HepG2 (cell line): ENCODE results near the gene SLC35D2. TPM values are rescaled to one million over a fixed set of nuclear protein-coding genes. Genes with fewer than 3 reads are reported as not detected.

Source experiments
- ATAC-seq: fragments of 200-7000 bp; cut with Tn5 transposase; 3 replicates; pipeline ENCODE4 v1.9.1; 2020; ENCODE audit warnings: mild to moderate bottlenecking, moderate library complexity
- BruUV-seq: library from RNA; stranded (reverse); fragments of 400-500 nt; replicated peaks from 2 replicates; lab custom pipeline; 2021; lab: Mats Ljungman, UMichigan
- CTCF ChIA-PET: fragments of 300-600 bp; formaldehyde crosslinking; extraction: SDS; loops from one replicate; lab custom pipeline; 2021; ENCODE audit warnings: low total read pairs, inconsistent platforms, low intra/inter-chr PET ratio; lab: Yijun Ruan, JAX
- POLR2A ChIA-PET: fragments of 350-600 bp; sonication (Branson Sonifier 250); formaldehyde crosslinking; loops from one replicate; lab custom pipeline; 2020; ENCODE audit warnings: antibody characterized with exemption, inconsistent platforms; lab: Yijun Ruan, JAX
- DNase-seq: peaks from one replicate; pipeline ENCODE4 v3.0.0-alpha.2; 2015; ENCODE audit warnings: low spot score
- FAIRE-seq: peaks from 3 replicates; lab custom pipeline; 2011; peaks lifted over from hg19 to GRCh38; lab: Jason Lieb, UNC
- H2AFZ ChIP-seq: one replicate; pipeline ENCODE4 v1.6.1; 2011; ENCODE audit warnings: low read length, inconsistent platforms
- H3K27ac ChIP-seq: fragments of 300-600 bp; 3 replicates; pipeline ENCODE4 v1.8.0; 2011; ENCODE audit warnings: mixed run types, mild to moderate bottlenecking, mixed read lengths, low read length, inconsistent platforms; ENCODE audit not compliant: insufficient read depth; ENCODE audit errors: extremely low read length
- H3K27me3 ChIP-seq, 2 experiments: fragments of 200-600 bp in 1 of 2; 2 replicates in 1 of 2; 3 replicates in 1 of 2; pipeline versions ENCODE4 v1.6.0 to v1.8.0; 2011; ENCODE audit warnings: low read length in 2 of 2, mild to moderate bottlenecking in 2 of 2, moderate library complexity in 2 of 2, inconsistent platforms in 1 of 2; ENCODE audit not compliant: insufficient read depth in 2 of 2, control insufficient read depth in 1 of 2
- H3K36me3 ChIP-seq, 2 experiments: fragments of 200-600 bp in 1 of 2; replicated peaks in 1 of 2; 2 replicates in 1 of 2; 3 replicates in 1 of 2; pipeline versions ENCODE4 v1.5.1 to v1.8.0; 2011; ENCODE audit warnings: low read length in 2 of 2, inconsistent platforms in 1 of 2; ENCODE audit not compliant: insufficient read depth in 2 of 2, control insufficient read depth in 1 of 2
- H3K4me1 ChIP-seq: 2 replicates; pipeline ENCODE4 v1.5.1; 2012; ENCODE audit warnings: low read length, inconsistent platforms; ENCODE audit not compliant: insufficient read depth
- H3K4me2 ChIP-seq: 2 replicates; pipeline ENCODE4 v1.6.0; 2011; ENCODE audit warnings: low read depth, low read length, inconsistent platforms
- H3K4me3 ChIP-seq, 3 experiments: fragments of 200-600 bp in 1 of 3; sonication (generic), shearing (Covaris generic) in 1 of 3; replicated peaks in 1 of 3; 2 replicates each; pipeline ENCODE4 v1.5.1; 2011 to 2016; ENCODE audit warnings: low read length in 3 of 3, inconsistent platforms in 2 of 3, low read depth in 2 of 3, mild to moderate bottlenecking in 2 of 3, control low read depth in 1 of 3, mixed read lengths in 1 of 3; ENCODE audit not compliant: insufficient read depth in 1 of 3
- H3K79me2 ChIP-seq: one replicate; pipeline ENCODE4 v1.6.1; 2011; ENCODE audit warnings: low read length, inconsistent platforms; ENCODE audit not compliant: insufficient read depth
- H3K9ac ChIP-seq: 2 replicates; pipeline ENCODE4 v1.6.0; 2011; ENCODE audit warnings: mild to moderate bottlenecking, low read depth, low read length, inconsistent platforms; ENCODE audit not compliant: insufficient read depth
- H3K9me3 ChIP-seq: 2 replicates; pipeline ENCODE4 v1.5.1; 2012; ENCODE audit warnings: mild to moderate bottlenecking, low read length
- H4K20me1 ChIP-seq: 2 replicates; pipeline ENCODE4 v1.6.0; 2011; ENCODE audit warnings: inconsistent platforms, mild to moderate bottlenecking, low read length, moderate library complexity; ENCODE audit not compliant: insufficient read depth
- DMAP1 ChIP-seq: IDR thresholded peaks from 2 replicates; pipeline ENCODE4 v1.6.1; 2016
- FIP1L1 ChIP-seq: fragments of 200-400 bp; formaldehyde crosslinking; IDR thresholded peaks from 2 replicates; pipeline ENCODE4 v1.6.1; 2018; ENCODE audit warnings: low read depth, mild to moderate bottlenecking, low read length, moderate library complexity, borderline replicate concordance; ENCODE audit not compliant: insufficient read depth
- HDAC2 ChIP-seq: sonication (generic); formaldehyde crosslinking; IDR thresholded peaks from 2 replicates; pipeline ENCODE4 v1.4.0; 2020; ENCODE audit warnings: missing genetic modification reagents
- HES4 ChIP-seq: sonication (generic); formaldehyde crosslinking; IDR thresholded peaks from 2 replicates; pipeline ENCODE4 v1.9.0; 2021; ENCODE audit warnings: mild to moderate bottlenecking, missing genetic modification reagents, borderline replicate concordance
- HIVEP1 ChIP-seq: sonication (generic); formaldehyde crosslinking; IDR thresholded peaks from 2 replicates; pipeline ENCODE4 v1.4.0; 2020; ENCODE audit warnings: mild to moderate bottlenecking, missing genetic modification reagents
- POLR2AphosphoS2 ChIP-seq: IDR thresholded peaks from 2 replicates; pipeline ENCODE4 v1.6.1; 2011; ENCODE audit warnings: low read depth, low read length, improper control_type of control experiment
- TOPORS ChIP-seq: sonication (generic); formaldehyde crosslinking; IDR thresholded peaks from 2 replicates; pipeline ENCODE4 v1.8.0; 2023; ENCODE audit warnings: mild to moderate bottlenecking, missing genetic modification reagents
- ZNF160 ChIP-seq: sonication (generic); formaldehyde crosslinking; IDR thresholded peaks from 2 replicates; pipeline ENCODE4 v1.8.0; 2022; ENCODE audit warnings: mild to moderate bottlenecking, inconsistent platforms, missing genetic modification reagents
- ZNF614 ChIP-seq: IDR thresholded peaks from 2 replicates; pipeline ENCODE4 v1.6.1; 2018; ENCODE audit warnings: missing biosample characterization, missing genetic modification reagents, inconsistent platforms, borderline replicate concordance
- WGBS: methylation state at CpG from one replicate; pipeline ENCODE4 v1.1.6; 2017; ENCODE audit warnings: low lambda C conversion rate; 5-methylcytosine and 5-hydroxymethylcytosine counted together
- in situ Hi-C: cut with HindIII; loops from 2 replicates; pipeline ENCODE4 v1.10.0; 2017; ENCODE audit warnings: low pct_unique_long_range_greater_than_20kb; ENCODE audit not compliant: extremely low pct_ligation_motif_present
- intact Hi-C: fragments of 100-400 bp; cut with micrococcal nuclease; formaldehyde crosslinking; loops from one replicate; pipeline ENCODE4 v1.10.0; 2022; ENCODE audit not compliant: unreplicated experiment
- polyA plus RNA-seq, 8 experiments: library from polyadenylated mRNA; depleted of rRNA in 3 of 8; stranded (reverse) in 7 of 8; unstranded in 1 of 8; fragments of >200 nt; fragmentation: Illumina TruSeq in 4 of 8; extraction: Trizol in 4 of 8; gene quantifications; 2 replicates each; pipeline versions ENCODE4 v1.2.1 to v1.2.3, GENCODE V29; 2011 to 2016; ENCODE audit warnings: low read depth in 4 of 8, missing spikeins in 1 of 8, mixed read lengths in 1 of 8; ENCODE audit not compliant: insufficient read depth in 1 of 8
- total RNA-seq, 5 experiments: library from RNA; depleted of rRNA; stranded (reverse); fragments of >200 nt; fragmentation: Illumina TruSeq; extraction: Trizol; gene quantifications; 2 replicates each; pipeline ENCODE4 v1.2.3, GENCODE V29; 2016; ENCODE audit warnings: low read depth in 1 of 5
- TF ChIP-seq, protein P1 (sequence below): IDR thresholded peaks from 2 replicates; pipeline ENCODE4 v1.6.1; 2016; ENCODE audit warnings: low read depth, borderline replicate concordance
- TF ChIP-seq, protein P2 (sequence below): sonication (generic); formaldehyde crosslinking; IDR thresholded peaks from 2 replicates; pipeline ENCODE4 v1.5.1; 2020; ENCODE audit warnings: missing genetic modification reagents, mild to moderate bottlenecking, borderline replicate concordance
- TF ChIP-seq, protein P3 (sequence below): sonication (generic); formaldehyde crosslinking; IDR thresholded peaks from 2 replicates; pipeline ENCODE4 v1.4.0; 2020; ENCODE audit warnings: missing genetic modification reagents
- TF ChIP-seq, protein P4 (sequence below): sonication (generic); formaldehyde crosslinking; IDR thresholded peaks from 2 replicates; pipeline ENCODE4 v1.4.0; 2020; ENCODE audit warnings: missing genetic modification reagents, borderline replicate concordance

SLC35D2 gene
- total and polyA plus RNA-seq, 2 of the 13 experiments (the other 11 are each of a cell fraction or from before 2014, with no cell fraction given), result 96.2 to 103 TPM

DNA sequence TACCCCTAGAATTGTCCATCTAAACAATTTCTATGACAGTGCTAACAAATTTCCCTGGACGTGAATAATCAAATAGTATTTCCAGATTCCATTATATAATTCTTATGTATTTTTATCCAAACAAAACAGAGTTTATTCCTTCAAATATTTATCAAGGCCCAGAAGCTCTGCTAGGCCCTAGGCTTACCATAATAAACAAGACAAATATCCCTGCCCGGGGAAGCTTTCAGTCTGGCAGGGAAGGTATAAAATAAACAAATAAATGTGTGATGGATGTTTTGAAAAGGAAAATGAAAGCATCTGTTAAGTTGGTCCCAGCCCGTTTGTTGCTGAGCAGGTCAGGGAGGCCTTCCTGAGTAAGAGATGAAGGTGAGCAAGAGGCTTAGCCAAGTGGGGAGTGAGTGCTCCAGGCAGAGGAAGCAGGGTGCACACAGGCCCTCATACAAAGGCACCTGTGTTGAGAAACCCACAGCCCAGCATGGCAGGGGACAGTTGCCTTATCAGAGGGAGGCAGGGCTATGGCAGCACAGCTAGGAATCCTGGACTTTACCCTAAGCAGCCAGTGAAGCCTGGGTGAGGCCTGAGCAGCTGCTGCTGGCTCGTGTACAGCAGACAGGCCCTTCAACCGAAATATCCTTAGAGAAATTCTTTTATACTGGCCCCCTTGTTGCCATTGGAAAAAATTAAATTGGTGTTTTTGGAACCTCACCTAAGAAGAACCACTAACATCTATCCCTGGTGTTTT lies 7.7 kb upstream of the SLC35D2 start:
- peak; percentile 89 for FAIRE-seq
- TF ChIP-seq, protein P1, sequence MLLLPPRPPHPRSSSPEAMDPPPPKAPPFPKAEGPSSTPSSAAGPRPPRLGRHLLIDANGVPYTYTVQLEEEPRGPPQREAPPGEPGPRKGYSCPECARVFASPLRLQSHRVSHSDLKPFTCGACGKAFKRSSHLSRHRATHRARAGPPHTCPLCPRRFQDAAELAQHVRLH (CRISPR knock-in tag), result peak; percentile 73; the same call in 1 of the 2 replicates
- TF ChIP-seq HDAC2 (CRISPR knock-in tag) (peak; percentile 95), ZNF614 (CRISPR knock-in tag) (peak; percentile 96), DMAP1 (CRISPR knock-in tag) (peak; percentile 90), FIP1L1 (no peak), HIVEP1 (CRISPR knock-in tag) (no peak; the same call in 1 of the 2 replicates), ZNF160 (CRISPR knock-in tag) (no peak), POLR2AphosphoS2 (no peak), TOPORS (CRISPR knock-in tag) (no peak), HES4 (CRISPR knock-in tag) (no peak)
- TF ChIP-seq, protein P2, sequence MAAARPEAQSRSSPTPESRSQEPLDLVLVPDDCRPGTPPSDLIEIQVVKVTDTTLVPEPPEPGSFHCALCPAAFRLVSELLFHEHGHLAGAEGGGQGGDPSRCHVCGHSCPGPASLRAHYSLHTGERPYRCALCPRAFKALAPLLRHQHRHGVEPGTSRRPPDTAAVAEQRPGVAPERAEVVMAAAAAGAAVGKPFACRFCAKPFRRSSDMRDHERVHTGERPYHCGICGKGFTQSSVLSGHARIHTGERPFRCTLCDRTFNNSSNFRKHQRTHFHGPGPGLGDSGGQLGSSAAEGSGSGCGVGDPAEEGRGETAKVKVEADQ (CRISPR knock-in tag), result peak; percentile 84; the same call in 1 of the 2 replicates
- TF ChIP-seq, protein P3, sequence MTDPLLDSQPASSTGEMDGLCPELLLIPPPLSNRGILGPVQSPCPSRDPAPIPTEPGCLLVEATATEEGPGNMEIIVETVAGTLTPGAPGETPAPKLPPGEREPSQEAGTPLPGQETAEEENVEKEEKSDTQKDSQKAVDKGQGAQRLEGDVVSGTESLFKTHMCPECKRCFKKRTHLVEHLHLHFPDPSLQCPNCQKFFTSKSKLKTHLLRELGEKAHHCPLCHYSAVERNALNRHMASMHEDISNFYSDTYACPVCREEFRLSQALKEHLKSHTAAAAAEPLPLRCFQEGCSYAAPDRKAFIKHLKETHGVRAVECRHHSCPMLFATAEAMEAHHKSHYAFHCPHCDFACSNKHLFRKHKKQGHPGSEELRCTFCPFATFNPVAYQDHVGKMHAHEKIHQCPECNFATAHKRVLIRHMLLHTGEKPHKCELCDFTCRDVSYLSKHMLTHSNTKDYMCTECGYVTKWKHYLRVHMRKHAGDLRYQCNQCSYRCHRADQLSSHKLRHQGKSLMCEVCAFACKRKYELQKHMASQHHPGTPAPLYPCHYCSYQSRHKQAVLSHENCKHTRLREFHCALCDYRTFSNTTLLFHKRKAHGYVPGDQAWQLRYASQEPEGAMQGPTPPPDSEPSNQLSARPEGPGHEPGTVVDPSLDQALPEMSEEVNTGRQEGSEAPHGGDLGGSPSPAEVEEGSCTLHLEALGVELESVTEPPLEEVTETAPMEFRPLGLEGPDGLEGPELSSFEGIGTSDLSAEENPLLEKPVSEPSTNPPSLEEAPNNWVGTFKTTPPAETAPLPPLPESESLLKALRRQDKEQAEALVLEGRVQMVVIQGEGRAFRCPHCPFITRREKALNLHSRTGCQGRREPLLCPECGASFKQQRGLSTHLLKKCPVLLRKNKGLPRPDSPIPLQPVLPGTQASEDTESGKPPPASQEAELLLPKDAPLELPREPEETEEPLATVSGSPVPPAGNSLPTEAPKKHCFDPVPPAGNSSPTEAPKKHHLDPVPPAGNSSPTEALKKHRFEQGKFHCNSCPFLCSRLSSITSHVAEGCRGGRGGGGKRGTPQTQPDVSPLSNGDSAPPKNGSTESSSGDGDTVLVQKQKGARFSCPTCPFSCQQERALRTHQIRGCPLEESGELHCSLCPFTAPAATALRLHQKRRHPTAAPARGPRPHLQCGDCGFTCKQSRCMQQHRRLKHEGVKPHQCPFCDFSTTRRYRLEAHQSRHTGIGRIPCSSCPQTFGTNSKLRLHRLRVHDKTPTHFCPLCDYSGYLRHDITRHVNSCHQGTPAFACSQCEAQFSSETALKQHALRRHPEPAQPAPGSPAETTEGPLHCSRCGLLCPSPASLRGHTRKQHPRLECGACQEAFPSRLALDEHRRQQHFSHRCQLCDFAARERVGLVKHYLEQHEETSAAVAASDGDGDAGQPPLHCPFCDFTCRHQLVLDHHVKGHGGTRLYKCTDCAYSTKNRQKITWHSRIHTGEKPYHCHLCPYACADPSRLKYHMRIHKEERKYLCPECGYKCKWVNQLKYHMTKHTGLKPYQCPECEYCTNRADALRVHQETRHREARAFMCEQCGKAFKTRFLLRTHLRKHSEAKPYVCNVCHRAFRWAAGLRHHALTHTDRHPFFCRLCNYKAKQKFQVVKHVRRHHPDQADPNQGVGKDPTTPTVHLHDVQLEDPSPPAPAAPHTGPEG (CRISPR knock-in tag), result peak; percentile 37; the same call in 1 of the 2 replicates
- TF ChIP-seq, protein P4, sequence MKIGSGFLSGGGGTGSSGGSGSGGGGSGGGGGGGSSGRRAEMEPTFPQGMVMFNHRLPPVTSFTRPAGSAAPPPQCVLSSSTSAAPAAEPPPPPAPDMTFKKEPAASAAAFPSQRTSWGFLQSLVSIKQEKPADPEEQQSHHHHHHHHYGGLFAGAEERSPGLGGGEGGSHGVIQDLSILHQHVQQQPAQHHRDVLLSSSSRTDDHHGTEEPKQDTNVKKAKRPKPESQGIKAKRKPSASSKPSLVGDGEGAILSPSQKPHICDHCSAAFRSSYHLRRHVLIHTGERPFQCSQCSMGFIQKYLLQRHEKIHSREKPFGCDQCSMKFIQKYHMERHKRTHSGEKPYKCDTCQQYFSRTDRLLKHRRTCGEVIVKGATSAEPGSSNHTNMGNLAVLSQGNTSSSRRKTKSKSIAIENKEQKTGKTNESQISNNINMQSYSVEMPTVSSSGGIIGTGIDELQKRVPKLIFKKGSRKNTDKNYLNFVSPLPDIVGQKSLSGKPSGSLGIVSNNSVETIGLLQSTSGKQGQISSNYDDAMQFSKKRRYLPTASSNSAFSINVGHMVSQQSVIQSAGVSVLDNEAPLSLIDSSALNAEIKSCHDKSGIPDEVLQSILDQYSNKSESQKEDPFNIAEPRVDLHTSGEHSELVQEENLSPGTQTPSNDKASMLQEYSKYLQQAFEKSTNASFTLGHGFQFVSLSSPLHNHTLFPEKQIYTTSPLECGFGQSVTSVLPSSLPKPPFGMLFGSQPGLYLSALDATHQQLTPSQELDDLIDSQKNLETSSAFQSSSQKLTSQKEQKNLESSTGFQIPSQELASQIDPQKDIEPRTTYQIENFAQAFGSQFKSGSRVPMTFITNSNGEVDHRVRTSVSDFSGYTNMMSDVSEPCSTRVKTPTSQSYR (CRISPR knock-in tag), result peak; percentile 85

More for the DNA sequence above, 7.7 kb upstream of the SLC35D2 start:
- WGBS, result 24% methylated on average over 3 of the region's 5 CpGs
- ATAC-seq (peak; percentile 99), DNase-seq (peak; percentile 96)
- intact Hi-C loops (no loop called here), in situ Hi-C loops (no loop called here)
- Histone ChIP-seq H3K36me3 (peaks cover 4 to 40% of the 10 kb centered on the region in 2 experiments; a peak in 4 of 5 replicates), H3K9ac (peak overlapping the region; percentile 73), H3K27me3 (no peaks in the 10 kb centered on the region; a peak in 1 of 5 replicates), H2AFZ (no peak overlapping the region), H4K20me1 (no peaks in the 10 kb centered on the region), H3K4me1 (peaks cover 67% of the 10 kb centered on the region), H3K4me2 (peak overlapping the region; percentile 46), H3K4me3 (no peak overlapping the region), H3K9me3 (no peaks in the 10 kb centered on the region), H3K79me2 (peaks cover 11% of the 10 kb centered on the region), H3K27ac (peak overlapping the region; percentile 96)
- BruUV-seq, result TSS peak; percentile 35
- CTCF ChIA-PET, result no interaction called here
- POLR2A ChIA-PET, result interaction anchor here (0.6 to 2.3 kb wide), 20 partner anchors 8 to 176 kb away, joined by 3 to 25 read pairs (median 6); partner anchors contain the start of genes HABP4 and SLC35D2
